Gastrocnemius medialis (tissue), 4 donors: ENCODE data around the gene TBCD. TPM values are rescaled to one million over a fixed set of nuclear protein-coding genes. Genes with fewer than 3 reads are reported as not detected.

Experiments
- ATAC-seq, 2 donors: fragments of 150-250 bp; one replicate each; pipeline ENCODE4 v1.9.1; 2016
- DNase-seq, 2 donors: peaks; one replicate each; pipeline ENCODE4 v3.0.0-alpha.2; 2019
- H3K27ac ChIP-seq, 4 donors: fragments of 200-600 bp; sonication (generic); 1 replicate in 1 of 4; 2 replicates in 3 of 4; pipeline ENCODE4 v1.5.1; 2016 to 2018; ENCODE audit warnings: mild to moderate bottlenecking in 2 of 4, moderate library complexity in 1 of 4
- H3K27me3 ChIP-seq, 3 donors: fragments of 200-600 bp; sonication (generic) in 2 of 3; 1 replicate in 1 of 3; 2 replicates in 2 of 3; pipeline versions ENCODE4 v1.5.1 to v1.6.0; 2016 to 2019; ENCODE audit warnings: mild to moderate bottlenecking in 1 of 3, moderate library complexity in 1 of 3
- H3K36me3 ChIP-seq, 2 donors: fragments of 200-600 bp; sonication (generic) in 1 of 2; one replicate each; pipeline ENCODE4 v1.5.1; 2017 to 2018
- H3K4me1 ChIP-seq, 2 donors: fragments of 200-600 bp; sonication (generic) in 1 of 2; one replicate each; pipeline ENCODE4 v1.5.1; 2016 to 2017; ENCODE audit warnings: mild to moderate bottlenecking in 2 of 2
- H3K4me3 ChIP-seq, 4 donors: fragments of 200-600 bp; sonication (generic) in 3 of 4; 1 replicate in 1 of 4; 2 replicates in 3 of 4; pipeline ENCODE4 v1.5.1; 2016 to 2019; ENCODE audit warnings: mild to moderate bottlenecking in 2 of 4
- H3K9me3 ChIP-seq, 3 donors: fragments of 200-600 bp; sonication (generic) in 2 of 3; 1 replicate in 1 of 3; 2 replicates in 2 of 3; pipeline ENCODE4 v1.5.1; 2016 to 2019
- POLR2A ChIP-seq, 2 donors: fragments of 450-650 bp; IDR thresholded peaks; one replicate each; pipeline ENCODE4 v1.6.1; 2017; ENCODE audit warnings: antibody characterized with exemption in 2 of 2, mild to moderate bottlenecking in 2 of 2, moderate library complexity in 2 of 2
- in situ Hi-C, 4 donors: fragments of 200-750 bp; cut with MboI; loops; one replicate each; pipeline versions ENCODE4 v1.15.0 to v1.8.0; 2017; ENCODE audit warnings: low sequenced_read_pairs in 4 of 4
- intact Hi-C: fragments of 100-400 bp; cut with DNase I; formaldehyde crosslinking; loops from one replicate; pipeline ENCODE4 v1.15.1; 2023; ENCODE audit warnings: low total_unique reads
- total RNA-seq, 4 donors: library from RNA; depleted of rRNA; stranded (reverse); fragments of >200 nt; gene quantifications; one replicate each; pipeline versions ENCODE4 v1.1.0 to v1.2.3, GENCODE V29; 2016
- TF ChIP-seq, protein P1 (sequence below), 5 experiments: fragments of 450-650 bp in 3 of 5; fragments of 200-600 bp in 2 of 5; sonication (generic) in 2 of 5; IDR thresholded peaks in 4 of 5; conservative IDR thresholded peaks in 1 of 5; 1 replicate in 4 of 5; 2 replicates in 1 of 5; pipeline ENCODE4 v1.5.1; 2016 to 2019; ENCODE audit warnings: antibody characterized with exemption in 5 of 5, mild to moderate bottlenecking in 3 of 5, moderate library complexity in 3 of 5

TBCD gene
- total RNA-seq, 4 donors from 2014 or later, result 18.0 to 50.4 (median 33.3) TPM

- H3K9me3 ChIP-seq, result no peaks in the 10 kb centered on the region
- H3K27ac ChIP-seq, result peak overlapping the region in 2 of 4 donors; percentile 85 to 86
- H3K4me3 ChIP-seq, result no peak overlapping the region
- in situ Hi-C loops, result loop anchor here (5.0 to 10.0 kb wide), 2 partner anchors 130 to 133 kb away; no protein-coding TSS in a partner anchor
- intact Hi-C loops, result loop anchor here (10.0 kb wide), 1 partner anchor 140 kb away; no protein-coding TSS in a partner anchor
- no peaks in the 10 kb centered on the region for H3K27me3 ChIP-seq
- H3K36me3 ChIP-seq, result no peaks in the 10 kb centered on the region
- DNase-seq, result no peak
- no peak for ATAC-seq
- peaks cover 17 to 22% of the 10 kb centered on the region in 2 donors for H3K4me1 ChIP-seq
- TF ChIP-seq, protein P1, sequence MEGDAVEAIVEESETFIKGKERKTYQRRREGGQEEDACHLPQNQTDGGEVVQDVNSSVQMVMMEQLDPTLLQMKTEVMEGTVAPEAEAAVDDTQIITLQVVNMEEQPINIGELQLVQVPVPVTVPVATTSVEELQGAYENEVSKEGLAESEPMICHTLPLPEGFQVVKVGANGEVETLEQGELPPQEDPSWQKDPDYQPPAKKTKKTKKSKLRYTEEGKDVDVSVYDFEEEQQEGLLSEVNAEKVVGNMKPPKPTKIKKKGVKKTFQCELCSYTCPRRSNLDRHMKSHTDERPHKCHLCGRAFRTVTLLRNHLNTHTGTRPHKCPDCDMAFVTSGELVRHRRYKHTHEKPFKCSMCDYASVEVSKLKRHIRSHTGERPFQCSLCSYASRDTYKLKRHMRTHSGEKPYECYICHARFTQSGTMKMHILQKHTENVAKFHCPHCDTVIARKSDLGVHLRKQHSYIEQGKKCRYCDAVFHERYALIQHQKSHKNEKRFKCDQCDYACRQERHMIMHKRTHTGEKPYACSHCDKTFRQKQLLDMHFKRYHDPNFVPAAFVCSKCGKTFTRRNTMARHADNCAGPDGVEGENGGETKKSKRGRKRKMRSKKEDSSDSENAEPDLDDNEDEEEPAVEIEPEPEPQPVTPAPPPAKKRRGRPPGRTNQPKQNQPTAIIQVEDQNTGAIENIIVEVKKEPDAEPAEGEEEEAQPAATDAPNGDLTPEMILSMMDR (IDR thresholded peaks at IDR 0.05 in 4 of 5, conservative IDR thresholded peaks at IDR 0.05 in 1 of 5), result no peak
- TF ChIP-seq POLR2A (IDR thresholded peaks at IDR 0.05), result no peak
Observed at GRCh38 chr17:82915010-82915756, 163.3 kb downstream of the TBCD start.

GRCh38 chr17:82915757-82916027, 163.8 kb downstream of the TBCD start:
- in situ Hi-C loops, result loop anchor here (5.0 to 10.0 kb wide), 2 partner anchors 131 to 133 kb away; no protein-coding TSS in a partner anchor

GRCh38 chr17:82917699-82918345, 166.0 kb downstream of the TBCD start:
- Histone ChIP-seq H3K4me1 (peaks cover 6 to 11% of the 10 kb centered on the region in 2 donors), H3K36me3 (no peaks in the 10 kb centered on the region)

More at GRCh38 chr17:82915757-82916027, 163.8 kb downstream of the TBCD start:
- no peaks in the 10 kb centered on the region for H3K27me3 ChIP-seq
- peaks cover 17 to 22% of the 10 kb centered on the region in 2 donors for H3K4me1 ChIP-seq
- ATAC-seq, result no peak
- TF ChIP-seq POLR2A (IDR thresholded peaks at IDR 0.05), result no peak
- TF ChIP-seq, protein P1 (IDR thresholded peaks at IDR 0.05 in 4 of 5, conservative IDR thresholded peaks at IDR 0.05 in 1 of 5), result no peak
- DNase-seq, result no peak
- intact Hi-C loops, result loop anchor here (10.0 kb wide), 1 partner anchor 139 kb away; no protein-coding TSS in a partner anchor
- H3K9me3 ChIP-seq, result no peaks in the 10 kb centered on the region
- H3K4me3 ChIP-seq, result no peak overlapping the region
- no peak overlapping the region for H3K27ac ChIP-seq
- no peaks in the 10 kb centered on the region for H3K36me3 ChIP-seq

DNA sequence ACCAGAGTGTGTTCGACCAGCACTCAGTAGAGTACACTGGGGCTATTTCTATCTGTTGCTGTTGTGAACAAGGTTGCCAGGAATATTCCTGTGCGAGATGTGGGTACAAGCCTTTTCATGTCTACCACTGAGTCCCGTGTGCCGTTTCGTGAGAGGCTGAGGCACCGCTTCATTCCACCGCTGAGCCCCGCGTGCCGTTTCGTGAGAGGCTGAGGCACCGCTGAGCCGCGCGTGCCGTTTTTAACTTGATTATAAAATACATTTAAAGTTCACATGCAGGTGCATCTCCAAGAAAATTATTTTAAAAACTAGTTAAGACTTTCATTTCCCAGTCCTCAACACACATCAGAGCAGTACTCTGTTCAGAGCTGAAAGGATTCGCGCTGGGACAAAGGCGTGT, 166.6 kb downstream of the TBCD start:
- H3K27ac ChIP-seq, result no peak overlapping the region
- in situ Hi-C loops (loop anchor here (5.0 to 10.0 kb wide), 2 partner anchors 134 to 136 kb away; no protein-coding TSS in a partner anchor), intact Hi-C loops (loop anchor here (10.0 kb wide), 1 partner anchor 136 kb away; no protein-coding TSS in a partner anchor)
- no peaks in the 10 kb centered on the region for H3K36me3 ChIP-seq
- no peak for TF ChIP-seq POLR2A (IDR thresholded peaks at IDR 0.05)
- TF ChIP-seq, protein P1 (IDR thresholded peaks at IDR 0.05 in 4 of 5, conservative IDR thresholded peaks at IDR 0.05 in 1 of 5), result no peak
- no peak overlapping the region for H3K4me3 ChIP-seq
- H3K4me1 ChIP-seq, result peaks cover 0 to 7% of the 10 kb centered on the region in 2 donors
- DNase-seq (no peak), ATAC-seq (no peak)
- no peaks in the 10 kb centered on the region for H3K9me3 ChIP-seq
- no peaks in the 10 kb centered on the region for H3K27me3 ChIP-seq

More at GRCh38 chr17:82917699-82918345, 166.0 kb downstream of the TBCD start:
- Histone ChIP-seq H3K4me3 (no peak overlapping the region), H3K27ac (no peak overlapping the region), H3K9me3 (no peaks in the 10 kb centered on the region), H3K27me3 (no peaks in the 10 kb centered on the region)
- in situ Hi-C loops (loop anchor here (5.0 to 10.0 kb wide), 2 partner anchors 133 to 136 kb away; no protein-coding TSS in a partner anchor), intact Hi-C loops (loop anchor here (10.0 kb wide), 1 partner anchor 137 kb away; no protein-coding TSS in a partner anchor)
- ATAC-seq (no peak), DNase-seq (no peak)
- no peak for TF ChIP-seq POLR2A (IDR thresholded peaks at IDR 0.05)
- TF ChIP-seq, protein P1 (IDR thresholded peaks at IDR 0.05 in 4 of 5, conservative IDR thresholded peaks at IDR 0.05 in 1 of 5), result peak; percentile 19 to 48 (median 31)
